Epithelial cell of proximal tubule (primary cell): Measurements from ENCODE around the gene UBASH3A. TPM values are rescaled to one million over a fixed set of nuclear protein-coding genes. Genes with fewer than 3 reads are reported as not detected.

Experiments
- DNase-seq: peaks from one replicate; pipeline ENCODE4 v3.0.0-alpha.2; 2011; ENCODE audit warnings: low read depth
- H3K4me3 ChIP-seq: 2 replicates; pipeline ENCODE4 v1.5.1; 2011; ENCODE audit warnings: low read depth, mild to moderate bottlenecking, low read length
- CTCF ChIP-seq: conservative IDR thresholded peaks from 2 replicates; pipeline ENCODE4 v1.5.1; 2012; ENCODE audit warnings: low read depth, mild to moderate bottlenecking, low read length
- total RNA-seq: library from RNA; depleted of rRNA; stranded (reverse); fragments of >200 nt; gene quantifications from 2 replicates; pipeline ENCODE4 v1.2.3, GENCODE V29; 2015

The UBASH3A gene
- total RNA-seq, result not detected in 2 replicates

- no peak within 1 kb of the TSS for H3K4me3 ChIP-seq
- no peak for TF ChIP-seq CTCF
- no peak for DNase-seq
Measured at GRCh38 chr21:42403611-42404231, at the start of gene UBASH3A. Gene UBASH3A, plus strand, starts transcription at chr21:42403902. Its CDS starts 44 bp downstream, at chr21:42403946.

GRCh38 chr21:42356046-42356445 is 47.7 kb upstream of the UBASH3A start:
- TF ChIP-seq CTCF, result no peak
- no peak overlapping the region for H3K4me3 ChIP-seq
- DNase-seq, result no peak

GRCh38 chr21:42356650-42357049 is 47.1 kb upstream of the UBASH3A start:
- TF ChIP-seq CTCF, result no peak
- H3K4me3 ChIP-seq, result no peak overlapping the region
- DNase-seq, result no peak

- no peak for DNase-seq
- TF ChIP-seq CTCF, result no peak
- no peak overlapping the region for H3K4me3 ChIP-seq
Measured at GRCh38 chr21:42357307-42357706, 46.4 kb upstream of the UBASH3A start.

- TF ChIP-seq CTCF, result no peak
- DNase-seq, result no peak
- no peak overlapping the region for H3K4me3 ChIP-seq
Measured at GRCh38 chr21:42358261-42358660, 45.4 kb upstream of the UBASH3A start.

GRCh38 chr21:42358937-42359336 is 44.8 kb upstream of the UBASH3A start:
- H3K4me3 ChIP-seq, result no peak overlapping the region
- DNase-seq, result no peak
- no peak for TF ChIP-seq CTCF

- H3K4me3 ChIP-seq, result no peak overlapping the region
- no peak for DNase-seq
- no peak for TF ChIP-seq CTCF
Measured at GRCh38 chr21:42360317-42360716, 43.4 kb upstream of the UBASH3A start.
